Activated CD8-positive, alpha-beta T cell treated with anti-CD3 and anti-CD28 coated beads for 36 hours (primary cell): ENCODE data around the gene JMJD4. TPM values are rescaled to one million over a fixed set of nuclear protein-coding genes. Genes with fewer than 3 reads are reported as not detected.
"Not testable (repeated sequence)": the region's sequence is repeated elsewhere in the genome, so short reads cannot be mapped to it uniquely, and the experiment has no call there.

Experiments used
- ATAC-seq: fragments of 200-7000 bp; cut with Tn5 transposase; one replicate; pipeline ENCODE4 v1.10.0; 2021; ENCODE audit warnings: mild to moderate bottlenecking, moderate library complexity
- CTCF ChIA-PET: fragments of 350-600 bp; sonication (Branson Sonifier 250); formaldehyde crosslinking; loops from one replicate; lab custom pipeline; 2021; ENCODE audit warnings: antibody characterized with exemption; lab: Charles Lee
- POLR2A ChIA-PET: fragments of 350-600 bp; sonication (Branson Sonifier 250); formaldehyde crosslinking; loops from one replicate; lab custom pipeline; 2021; ENCODE audit warnings: antibody characterized with exemption; lab: Charles Lee
- DNase-seq: peaks from one replicate; pipeline ENCODE4 v3.0.0-alpha.2; 2020
- H3K27ac Mint-ChIP-seq: one replicate; pipeline ENCODE4 v1.8.0; 2021; ENCODE audit warnings: mild to moderate bottlenecking, mixed read lengths
- H3K27me3 Mint-ChIP-seq: one replicate; pipeline ENCODE4 v1.8.0; 2021; ENCODE audit warnings: mixed read lengths
- H3K36me3 Mint-ChIP-seq: one replicate; pipeline ENCODE4 v1.8.0; 2021; ENCODE audit warnings: low read depth, mixed read lengths
- H3K4me1 Mint-ChIP-seq: one replicate; pipeline ENCODE4 v1.8.0; 2021; ENCODE audit warnings: low read depth, mixed read lengths
- H3K4me3 Mint-ChIP-seq: one replicate; pipeline ENCODE4 v1.8.0; 2021; ENCODE audit warnings: mild to moderate bottlenecking, moderate library complexity, mixed read lengths
- H3K9me3 Mint-ChIP-seq: one replicate; pipeline ENCODE4 v1.8.0; 2021; ENCODE audit warnings: mixed read lengths
- intact Hi-C: fragments of 100-400 bp; cut with micrococcal nuclease; formaldehyde crosslinking; loops from one replicate; pipeline ENCODE4 v1.10.0; 2022
- total RNA-seq, 2 experiments: library from RNA; stranded (reverse); gene quantifications; one replicate each; pipeline ENCODE4 v1.2.3, GENCODE V29; 2021
- TF ChIP-seq, protein P1 (sequence below): fragments of 200-600 bp; IDR thresholded peaks from one replicate; pipeline ENCODE4 v1.8.0; 2022; ENCODE audit warnings: antibody characterized with exemption, mild to moderate bottlenecking

JMJD4 gene
- total RNA-seq, 2 experiments from 2014 or later, result 16.2 to 17.3 TPM

DNA sequence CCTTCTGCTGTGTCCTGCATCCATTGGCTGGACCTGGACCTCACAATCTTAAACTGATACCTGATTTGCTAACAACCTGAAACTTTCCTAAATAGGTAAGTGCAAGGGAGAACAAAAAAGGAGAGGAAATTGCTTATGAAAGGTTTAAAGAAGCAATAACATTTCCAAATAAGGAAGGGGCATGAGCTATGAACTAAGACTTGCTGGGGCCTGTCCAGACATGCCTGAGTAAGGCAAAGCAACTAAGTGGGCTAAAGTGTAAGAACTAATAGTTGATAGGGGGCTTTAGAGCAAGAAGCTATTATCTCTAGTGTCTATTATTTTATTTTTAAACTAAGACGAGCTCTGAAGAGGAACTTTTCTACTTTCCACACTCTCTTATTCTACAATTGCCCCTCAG is 11.6 kb downstream of the JMJD4 start:
- H3K27ac Mint-ChIP-seq, result peak overlapping the region; percentile 58
- intact Hi-C loops, result loop anchor here (10.0 kb wide), 1 partner anchor 159 kb away; the partner anchor contains the start of gene ZNF678
- DNase-seq (no peak), ATAC-seq (no peak)
- H3K4me3 Mint-ChIP-seq, result no peak overlapping the region
- CTCF ChIA-PET, result interaction anchor here (1.0 kb wide), 1 partner anchor 40 kb away, joined by 3 read pairs; no protein-coding TSS in a partner anchor
- POLR2A ChIA-PET, result interaction anchor here (0.6 kb wide), 1 partner anchor 761 kb away, joined by 3 read pairs; no protein-coding TSS in a partner anchor
- peaks cover 5% of the 10 kb centered on the region for H3K27me3 Mint-ChIP-seq
- peaks cover 14% of the 10 kb centered on the region for H3K36me3 Mint-ChIP-seq
- peaks cover 38% of the 10 kb centered on the region for H3K9me3 Mint-ChIP-seq
- TF ChIP-seq, protein P1, sequence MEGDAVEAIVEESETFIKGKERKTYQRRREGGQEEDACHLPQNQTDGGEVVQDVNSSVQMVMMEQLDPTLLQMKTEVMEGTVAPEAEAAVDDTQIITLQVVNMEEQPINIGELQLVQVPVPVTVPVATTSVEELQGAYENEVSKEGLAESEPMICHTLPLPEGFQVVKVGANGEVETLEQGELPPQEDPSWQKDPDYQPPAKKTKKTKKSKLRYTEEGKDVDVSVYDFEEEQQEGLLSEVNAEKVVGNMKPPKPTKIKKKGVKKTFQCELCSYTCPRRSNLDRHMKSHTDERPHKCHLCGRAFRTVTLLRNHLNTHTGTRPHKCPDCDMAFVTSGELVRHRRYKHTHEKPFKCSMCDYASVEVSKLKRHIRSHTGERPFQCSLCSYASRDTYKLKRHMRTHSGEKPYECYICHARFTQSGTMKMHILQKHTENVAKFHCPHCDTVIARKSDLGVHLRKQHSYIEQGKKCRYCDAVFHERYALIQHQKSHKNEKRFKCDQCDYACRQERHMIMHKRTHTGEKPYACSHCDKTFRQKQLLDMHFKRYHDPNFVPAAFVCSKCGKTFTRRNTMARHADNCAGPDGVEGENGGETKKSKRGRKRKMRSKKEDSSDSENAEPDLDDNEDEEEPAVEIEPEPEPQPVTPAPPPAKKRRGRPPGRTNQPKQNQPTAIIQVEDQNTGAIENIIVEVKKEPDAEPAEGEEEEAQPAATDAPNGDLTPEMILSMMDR, result no peak
- H3K4me1 Mint-ChIP-seq, result peaks cover 5% of the 10 kb centered on the region

DNA sequence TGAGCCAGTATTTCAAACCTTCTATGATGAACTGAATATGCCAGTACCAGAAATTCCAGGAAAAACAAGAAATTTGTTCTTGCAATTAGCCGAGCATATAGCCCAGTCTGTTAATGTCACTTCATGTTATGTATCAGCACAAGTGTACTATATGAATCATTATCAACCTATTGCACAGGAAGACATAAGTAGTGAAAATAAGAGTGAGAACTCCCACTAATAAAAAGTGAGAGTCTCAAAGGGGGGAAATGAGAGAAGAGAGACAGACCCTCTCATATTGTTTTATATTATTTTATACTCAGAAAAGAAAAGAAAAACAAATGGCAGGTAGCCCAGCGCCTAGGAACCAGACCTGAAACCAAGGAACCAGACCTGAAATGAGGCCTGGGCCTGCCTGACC is 16.2 kb downstream of the JMJD4 start:
- ChIA-PET POLR2A (no interaction called here), CTCF (no interaction called here)
- H3K4me1 Mint-ChIP-seq, result no peaks in the 10 kb centered on the region
- DNase-seq (no peak), ATAC-seq (no peak)
- H3K27me3 Mint-ChIP-seq, result no peaks in the 10 kb centered on the region
- H3K4me3 Mint-ChIP-seq, result no peak overlapping the region
- H3K27ac Mint-ChIP-seq, result no peak overlapping the region
- H3K36me3 Mint-ChIP-seq, result peaks cover 17% of the 10 kb centered on the region
- peaks cover 69% of the 10 kb centered on the region for H3K9me3 Mint-ChIP-seq
- TF ChIP-seq, protein P1, result no peak
- intact Hi-C loops, result no loop called here

DNA sequence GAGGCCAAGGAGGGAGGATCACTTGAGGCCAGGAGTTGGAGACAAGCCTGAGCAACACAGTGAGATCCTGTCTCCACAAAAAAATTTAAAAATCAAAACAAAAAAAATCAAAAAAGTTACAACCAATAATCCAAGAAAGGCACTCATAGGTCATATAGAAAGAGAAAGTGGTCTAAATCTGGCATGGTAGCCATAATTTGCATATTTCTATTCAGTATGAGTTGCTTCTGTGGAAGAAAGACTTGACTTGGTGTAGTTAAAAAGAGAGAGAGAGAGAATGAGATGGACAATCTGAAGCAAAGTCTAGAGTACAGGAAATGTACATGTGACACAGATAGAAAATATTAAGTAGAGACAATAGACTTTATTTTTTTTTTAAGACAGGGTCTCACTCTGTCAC is 22.5 kb downstream of the JMJD4 start:
- H3K4me3 Mint-ChIP-seq, result no peak overlapping the region
- intact Hi-C loops, result no loop called here
- H3K27me3 Mint-ChIP-seq, result peaks cover 2% of the 10 kb centered on the region
- TF ChIP-seq, protein P1, result no peak
- no peak for ATAC-seq
- H3K9me3 Mint-ChIP-seq, result peaks cover 44% of the 10 kb centered on the region
- H3K4me1 Mint-ChIP-seq, result peaks cover 6% of the 10 kb centered on the region
- no peak overlapping the region for H3K27ac Mint-ChIP-seq
- peaks cover 7% of the 10 kb centered on the region for H3K36me3 Mint-ChIP-seq
- ChIA-PET CTCF (no interaction called here), POLR2A (no interaction called here)
- DNase-seq, result no peak

DNA sequence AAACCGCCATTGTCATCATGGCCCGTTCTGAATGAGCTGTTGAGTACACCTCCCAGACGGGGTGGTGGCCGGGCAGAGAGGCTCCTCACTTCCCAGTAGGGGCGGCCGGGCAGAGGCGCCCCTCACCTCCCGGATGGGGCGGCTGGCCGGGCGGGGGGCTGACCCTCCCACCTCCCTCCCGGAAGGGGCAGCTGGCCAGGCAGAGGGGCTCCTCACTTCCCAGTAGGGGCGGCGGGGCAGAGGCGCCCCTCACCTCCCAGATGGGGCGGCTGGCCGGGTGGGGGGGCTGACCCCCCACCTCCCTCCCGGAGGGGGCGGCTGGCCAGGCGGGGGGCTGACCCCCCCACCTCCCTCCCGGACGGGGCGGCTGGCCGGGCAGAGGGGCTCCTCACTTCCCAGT is 24.6 kb downstream of the JMJD4 start:
- POLR2A ChIA-PET, DNase-seq, H3K36me3 Mint-ChIP-seq, H3K27me3 Mint-ChIP-seq, CTCF ChIA-PET, intact Hi-C loops, H3K4me3 Mint-ChIP-seq, H3K4me1 Mint-ChIP-seq, H3K27ac Mint-ChIP-seq, ATAC-seq: not testable (repeated sequence)
- H3K9me3 Mint-ChIP-seq, result peaks cover 29% of the 10 kb centered on the region

DNA sequence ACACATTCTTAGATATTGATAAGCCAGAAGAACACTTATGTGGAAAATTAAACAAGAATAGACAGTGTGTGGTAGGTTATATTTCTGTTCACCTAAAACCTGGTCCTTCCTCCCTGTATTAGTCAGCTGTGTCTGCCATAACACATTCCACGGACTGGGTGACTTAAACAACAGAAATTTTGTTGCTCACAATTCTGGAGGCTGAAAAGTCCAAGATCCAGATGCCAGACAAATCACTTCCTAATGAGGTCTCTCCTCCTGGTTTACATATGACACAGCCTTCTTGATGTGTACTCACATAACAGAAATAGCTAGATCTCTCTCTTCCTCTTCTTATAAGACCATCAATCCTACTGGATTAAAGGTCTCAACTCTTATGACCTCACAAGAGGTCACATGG is 25.7 kb downstream of the JMJD4 start:
- ATAC-seq, result no peak
- Mint-ChIP-seq H3K4me3 (no peak overlapping the region), H3K36me3 (peaks cover 9% of the 10 kb centered on the region), H3K4me1 (peaks cover 7% of the 10 kb centered on the region), H3K9me3 (peaks cover 23% of the 10 kb centered on the region), H3K27me3 (peaks cover 2% of the 10 kb centered on the region), H3K27ac (no peak overlapping the region)
- CTCF ChIA-PET, result no interaction called here
- TF ChIP-seq, protein P1, result no peak
- POLR2A ChIA-PET, result no interaction called here
- intact Hi-C loops, result no loop called here
- DNase-seq, result no peak
